Stimulated activated CD8-positive, alpha-beta memory T cell treated with anti-CD3 and anti-CD28 coated beads, Interleukin-15, amount 100 ng/mL, for 1 hour (primary cell): ENCODE measurements around the gene RAX.

ENCODE experiments used
- DNase-seq: peaks from one replicate; pipeline ENCODE4 v3.0.0-alpha.2; 2020; ENCODE audit warnings: low read depth

Gene RAX

DNA sequence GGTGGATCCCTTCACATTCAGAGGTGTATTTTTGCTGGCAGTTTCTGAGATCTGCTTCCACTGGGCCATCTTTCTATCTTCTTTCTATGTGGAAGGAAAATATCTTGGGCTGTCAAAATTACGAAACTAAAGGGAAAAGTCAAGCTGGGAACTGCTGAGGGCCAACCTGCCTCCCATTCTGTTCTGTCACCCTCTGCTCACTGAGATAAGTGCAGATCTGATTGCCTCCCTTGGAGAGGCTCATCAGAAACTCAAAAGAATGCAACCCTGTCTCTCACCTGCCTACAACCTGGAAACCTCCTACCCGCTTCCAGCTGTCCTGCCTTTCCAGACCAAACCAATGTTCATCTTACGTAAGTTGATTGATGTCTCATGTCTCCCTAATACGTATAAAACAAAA is 26.5 kb downstream of the RAX start:
- DNase-seq, result no peak

DNA sequence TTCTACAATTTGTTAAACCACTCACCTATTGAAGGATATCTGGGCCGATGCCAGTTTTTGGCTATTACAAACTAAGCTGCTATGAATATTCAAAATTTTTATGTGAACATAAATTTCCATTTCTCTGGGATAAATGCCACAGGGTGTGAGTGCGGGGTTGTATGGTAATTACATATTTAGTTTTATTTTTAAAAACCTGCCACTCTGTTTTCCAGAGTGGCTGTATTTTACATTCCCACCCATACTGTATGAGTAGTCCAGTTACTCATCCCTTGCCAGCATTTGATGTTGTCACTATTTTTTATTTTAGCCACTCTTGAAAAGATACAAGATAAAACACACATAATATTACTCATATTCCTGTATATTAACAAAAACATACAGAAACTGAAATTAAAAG is 30.3 kb downstream of the RAX start:
- DNase-seq, result no peak

- no peak for DNase-seq
Observed at GRCh38 chr18:59239642-59240041, 33.6 kb downstream of the RAX start.

DNA sequence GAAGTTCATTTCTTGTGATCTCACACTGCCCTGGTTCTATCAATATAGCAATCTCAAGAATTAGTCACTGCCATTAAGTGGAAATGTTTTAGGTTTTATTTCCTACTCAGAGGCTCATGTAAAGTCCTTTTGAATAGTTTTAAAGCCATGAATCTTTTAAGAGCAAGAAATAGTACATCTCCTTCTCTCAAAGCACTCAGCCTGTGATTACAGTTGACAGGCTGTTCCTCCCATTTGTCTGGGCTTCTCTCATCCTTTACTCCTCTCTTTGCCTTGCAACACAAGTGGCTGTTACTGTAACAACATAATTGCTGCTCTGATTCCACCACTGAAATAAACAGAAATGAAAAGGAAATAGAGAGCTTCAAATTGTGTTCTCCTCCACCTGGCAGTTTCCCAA is 34.9 kb downstream of the RAX start:
- no peak for DNase-seq

DNA sequence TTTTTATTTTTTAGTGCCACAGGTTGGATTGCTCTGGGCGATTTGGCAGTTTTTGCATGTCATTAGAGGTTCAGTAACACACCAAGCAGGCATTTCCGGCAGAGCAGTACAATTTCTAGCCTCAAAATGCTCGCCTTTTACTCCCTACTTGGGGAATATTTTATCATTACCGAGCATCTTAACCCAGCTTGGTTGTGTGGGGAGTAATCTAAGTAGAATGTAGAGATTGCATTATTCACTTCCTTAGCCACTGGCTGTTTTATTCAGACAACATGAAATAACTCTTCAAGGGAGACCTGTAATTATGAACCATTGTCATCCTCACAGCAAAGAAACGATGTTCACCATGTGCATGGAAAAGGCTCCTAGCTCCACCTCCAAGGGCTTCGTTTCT is 40.2 kb downstream of the RAX start:
- DNase-seq, result no peak

DNA sequence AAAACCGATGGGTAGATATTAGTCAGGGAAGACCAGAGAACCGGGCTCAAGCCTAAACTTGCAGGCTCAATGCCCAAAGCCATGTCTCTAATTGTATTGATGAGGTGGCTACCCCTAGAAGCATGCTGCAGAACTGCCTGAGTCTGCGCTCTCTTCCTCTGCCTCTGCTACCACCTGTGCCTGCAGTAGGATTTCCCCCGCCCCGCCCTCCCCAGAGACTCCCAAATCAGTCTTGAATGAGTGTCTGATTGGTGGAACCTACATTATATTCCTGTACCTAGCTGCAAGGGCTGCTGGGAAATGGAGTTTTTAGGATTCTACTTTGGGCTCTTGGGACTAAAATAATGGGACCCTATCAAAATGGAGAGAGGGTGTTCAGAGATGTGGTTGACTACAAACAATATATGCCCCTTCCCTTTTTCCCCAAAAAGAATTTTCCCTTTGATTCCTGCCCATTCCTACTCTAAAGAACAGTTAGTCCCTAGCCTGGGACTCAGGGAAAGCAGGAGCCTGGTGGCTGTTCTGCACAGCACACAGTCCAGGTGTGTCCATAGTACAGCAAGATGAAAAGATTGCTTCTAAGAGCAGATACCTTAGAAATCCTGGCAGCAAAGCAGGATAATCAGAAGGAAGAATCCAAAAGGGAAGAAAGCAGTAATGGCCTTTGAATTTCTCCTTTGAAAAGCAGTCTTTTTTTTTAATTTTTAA is 40.8 kb downstream of the RAX start:
- no peak for DNase-seq

- DNase-seq, result no peak
Observed at GRCh38 chr18:59231877-59232276, 41.4 kb downstream of the RAX start.

DNA sequence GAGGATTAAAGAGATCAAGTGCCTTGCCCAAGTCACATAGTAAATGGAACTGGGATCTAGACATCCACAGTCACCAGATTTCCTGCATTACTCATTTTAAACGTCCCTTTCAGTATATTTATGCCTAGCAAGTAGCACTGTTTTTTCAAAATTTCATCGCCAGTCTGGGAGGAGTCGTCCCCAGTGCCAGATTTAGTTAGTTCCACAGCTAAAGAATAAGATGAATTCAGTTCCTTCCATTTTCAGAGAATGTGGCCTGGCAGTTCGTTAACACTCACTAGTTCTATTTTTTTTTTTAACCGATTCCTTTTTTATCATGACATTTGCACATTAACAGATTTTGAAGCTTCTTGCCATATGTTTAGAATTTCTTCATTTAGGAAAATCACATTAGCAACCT is 42.1 kb downstream of the RAX start:
- DNase-seq, result no peak

GRCh38 chr18:59229701-59230443 is 43.4 kb downstream of the RAX start:
- DNase-seq, result no peak

DNA sequence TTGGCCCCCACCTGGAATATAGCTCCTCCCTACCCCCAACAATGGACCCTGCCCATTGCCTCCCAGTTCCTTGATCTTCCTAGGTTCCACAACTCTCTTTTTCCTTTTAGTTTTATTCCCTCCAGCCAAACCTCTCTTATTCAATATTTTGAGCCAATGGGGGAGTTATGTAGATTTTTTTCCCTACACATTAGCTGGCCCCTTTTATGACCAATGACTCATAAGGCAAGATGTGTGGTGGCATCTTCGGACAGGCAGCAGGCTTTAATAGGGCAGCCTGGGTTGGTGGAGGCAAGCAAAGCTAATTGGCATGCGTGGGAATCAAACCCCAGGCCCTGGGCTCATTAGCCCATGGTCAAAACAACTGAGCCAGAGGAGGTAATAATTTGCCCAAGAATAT is 44.1 kb downstream of the RAX start:
- no peak for DNase-seq

- DNase-seq, result no peak
Observed at GRCh38 chr18:59228351-59228750, 44.9 kb downstream of the RAX start.

- no peak for DNase-seq
Observed at GRCh38 chr18:59222341-59222740, 50.9 kb downstream of the RAX start.

DNA sequence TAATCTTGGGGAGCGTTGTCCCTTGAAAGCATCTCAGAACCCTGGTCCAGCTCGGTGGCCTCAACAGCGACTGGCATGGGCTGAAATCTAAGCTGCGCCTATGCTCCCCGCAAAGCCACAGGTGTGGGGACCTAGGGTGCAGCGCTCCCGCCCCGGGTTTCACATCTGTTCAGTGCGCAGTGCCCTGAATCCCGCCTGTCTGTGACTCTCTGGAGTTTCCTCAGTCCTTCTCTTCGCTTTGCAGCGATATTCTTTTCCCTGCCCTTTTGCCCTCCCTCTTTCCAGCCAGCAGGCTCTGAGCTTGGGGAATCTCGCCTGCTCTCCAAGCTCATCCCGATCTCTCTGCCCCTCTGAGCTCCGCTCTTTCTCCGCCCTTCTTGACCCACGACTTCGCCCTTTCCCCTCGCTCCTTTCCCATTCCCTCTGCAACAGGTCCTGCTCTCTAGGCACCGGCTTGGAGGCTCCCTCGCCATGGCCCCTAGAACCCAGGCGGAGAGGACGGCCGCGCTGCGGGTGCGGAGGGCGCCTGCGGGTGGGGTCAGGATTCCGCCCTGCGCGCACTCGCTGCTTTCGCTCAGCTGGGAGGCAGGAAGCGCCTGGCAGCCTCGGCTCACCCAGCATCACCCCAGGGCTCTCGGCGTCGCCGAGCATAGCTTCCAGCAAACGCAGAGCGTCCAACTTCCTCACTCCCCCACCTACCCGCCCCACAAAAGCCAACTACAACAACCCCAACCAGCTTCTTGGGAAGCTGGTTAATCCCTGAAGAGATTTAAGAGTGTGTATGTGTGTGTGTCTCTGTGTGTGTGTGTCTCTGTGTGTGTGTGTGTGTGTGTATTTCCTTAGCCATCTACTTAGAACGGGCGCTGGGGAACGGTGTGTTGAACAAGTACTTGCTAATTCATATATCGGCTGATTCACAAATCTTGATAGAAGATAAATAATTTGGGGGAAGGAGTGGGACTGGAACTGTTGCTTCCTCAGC is 52.2 kb downstream of the RAX start:
- DNase-seq, result no peak

- DNase-seq, result no peak
Observed at GRCh38 chr18:59220164-59220783, 53.0 kb downstream of the RAX start.

GRCh38 chr18:59219672-59220163 is 53.5 kb downstream of the RAX start, which contains the start of gene GRP:
GRP (plus strand) TSS chr18:59220158; CDS start chr18:59220266, 108 bp downstream.
- DNase-seq, result no peak

DNA sequence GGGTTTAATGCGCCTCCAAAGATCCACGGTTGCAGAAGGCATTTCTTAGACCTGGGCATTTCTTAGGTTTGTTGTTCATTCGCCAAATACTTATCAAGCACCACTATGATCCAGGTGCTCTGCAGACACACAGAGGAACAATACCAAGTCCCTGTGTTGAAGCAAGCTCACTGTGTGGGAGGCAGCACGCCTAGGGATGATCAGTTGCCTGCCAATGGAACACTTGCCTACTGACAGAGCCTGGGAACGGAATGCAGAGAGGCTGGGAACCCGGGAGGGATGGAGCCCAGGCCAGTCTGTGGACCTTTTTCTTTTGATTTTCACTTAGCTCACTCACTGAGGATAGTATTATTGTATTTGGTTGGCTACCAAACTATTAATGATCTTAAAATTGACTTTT is 55.2 kb downstream of the RAX start:
- DNase-seq, result no peak
